ENCODE measurements around the gene HNMT. TPM values are rescaled to one million over a fixed set of nuclear protein-coding genes. Genes with fewer than 3 reads are reported as not detected.

The HNMT gene
- total RNA-seq, 4 donors from 2014 or later = 18.1 to 63.9 (median 31.5) TPM

DNA sequence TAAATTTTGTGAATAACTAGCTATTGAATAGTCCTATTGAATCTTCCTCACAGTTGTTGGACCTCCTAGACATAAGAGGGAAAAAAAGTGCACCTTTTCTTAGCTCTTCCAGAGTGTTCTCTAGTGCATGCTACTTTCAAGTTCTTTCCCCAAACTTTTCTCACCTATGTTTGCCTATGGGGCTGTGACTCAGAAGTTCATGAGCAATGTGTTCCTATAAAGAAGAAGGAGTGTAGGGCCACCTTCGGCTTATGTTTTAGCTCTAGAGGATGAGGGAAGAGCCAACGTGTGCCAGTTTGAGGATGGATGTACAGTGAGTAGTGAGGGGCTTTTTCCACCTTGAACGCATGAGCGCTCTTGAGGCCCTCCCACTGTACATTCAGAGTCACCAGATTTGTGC, 27.0 kb upstream of the HNMT start:
- Histone ChIP-seq H3K9me3 (no peaks in the 10 kb centered on the region), H3K4me1 (no peaks in the 10 kb centered on the region), H3K36me3 (no peaks in the 10 kb centered on the region), H3K27me3 (no peaks in the 10 kb centered on the region), H3K27ac (no peak overlapping the region), H3K4me3 (no peak overlapping the region)
- DNase-seq (ENCODE audit: low spot score in 2 of 2) = no peak
- 87 to 92% methylated on average over 4 of the region's 4 CpGs for WGBS, 2 donors
- TF ChIP-seq EP300 (IDR thresholded peaks at IDR 0.05) (no peak), POLR2A (IDR thresholded peaks at IDR 0.05) (no peak)
- TF ChIP-seq, protein P1, sequence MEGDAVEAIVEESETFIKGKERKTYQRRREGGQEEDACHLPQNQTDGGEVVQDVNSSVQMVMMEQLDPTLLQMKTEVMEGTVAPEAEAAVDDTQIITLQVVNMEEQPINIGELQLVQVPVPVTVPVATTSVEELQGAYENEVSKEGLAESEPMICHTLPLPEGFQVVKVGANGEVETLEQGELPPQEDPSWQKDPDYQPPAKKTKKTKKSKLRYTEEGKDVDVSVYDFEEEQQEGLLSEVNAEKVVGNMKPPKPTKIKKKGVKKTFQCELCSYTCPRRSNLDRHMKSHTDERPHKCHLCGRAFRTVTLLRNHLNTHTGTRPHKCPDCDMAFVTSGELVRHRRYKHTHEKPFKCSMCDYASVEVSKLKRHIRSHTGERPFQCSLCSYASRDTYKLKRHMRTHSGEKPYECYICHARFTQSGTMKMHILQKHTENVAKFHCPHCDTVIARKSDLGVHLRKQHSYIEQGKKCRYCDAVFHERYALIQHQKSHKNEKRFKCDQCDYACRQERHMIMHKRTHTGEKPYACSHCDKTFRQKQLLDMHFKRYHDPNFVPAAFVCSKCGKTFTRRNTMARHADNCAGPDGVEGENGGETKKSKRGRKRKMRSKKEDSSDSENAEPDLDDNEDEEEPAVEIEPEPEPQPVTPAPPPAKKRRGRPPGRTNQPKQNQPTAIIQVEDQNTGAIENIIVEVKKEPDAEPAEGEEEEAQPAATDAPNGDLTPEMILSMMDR (IDR thresholded peaks at IDR 0.05) = no peak

DNA sequence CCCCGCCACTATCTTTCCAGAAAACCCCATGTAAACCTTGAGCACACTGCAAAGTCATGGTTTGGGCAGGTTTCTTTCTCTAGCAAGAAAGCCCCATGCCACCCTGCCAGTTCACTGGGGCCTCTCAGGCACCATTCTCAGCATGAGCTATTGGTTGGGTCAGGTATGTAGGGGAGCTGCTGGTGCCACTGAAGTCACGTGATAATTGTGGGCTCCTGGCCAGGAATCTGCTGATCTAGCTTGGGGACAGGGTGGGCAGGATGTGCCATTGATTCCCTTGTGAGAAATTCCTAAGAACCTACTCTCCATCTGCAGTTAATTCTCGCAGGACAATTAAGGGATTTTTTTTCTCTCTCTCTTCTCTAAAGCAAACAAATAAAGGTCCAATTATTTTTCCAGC, 26.5 kb upstream of the HNMT start:
- TF ChIP-seq, protein P1 (IDR thresholded peaks at IDR 0.05) = no peak
- TF ChIP-seq POLR2A (IDR thresholded peaks at IDR 0.05) = no peak
- no peak for TF ChIP-seq EP300 (IDR thresholded peaks at IDR 0.05)
- WGBS, 2 donors = 55 to 59% methylated on average over 3 of the region's 3 CpGs
- DNase-seq (ENCODE audit: low spot score in 2 of 2) = no peak
- no peaks in the 10 kb centered on the region for H3K27me3 ChIP-seq
- no peaks in the 10 kb centered on the region for H3K9me3 ChIP-seq
- H3K4me1 ChIP-seq = no peaks in the 10 kb centered on the region
- H3K4me3 ChIP-seq = no peak overlapping the region
- no peaks in the 10 kb centered on the region for H3K36me3 ChIP-seq
- no peak overlapping the region for H3K27ac ChIP-seq

DNA sequence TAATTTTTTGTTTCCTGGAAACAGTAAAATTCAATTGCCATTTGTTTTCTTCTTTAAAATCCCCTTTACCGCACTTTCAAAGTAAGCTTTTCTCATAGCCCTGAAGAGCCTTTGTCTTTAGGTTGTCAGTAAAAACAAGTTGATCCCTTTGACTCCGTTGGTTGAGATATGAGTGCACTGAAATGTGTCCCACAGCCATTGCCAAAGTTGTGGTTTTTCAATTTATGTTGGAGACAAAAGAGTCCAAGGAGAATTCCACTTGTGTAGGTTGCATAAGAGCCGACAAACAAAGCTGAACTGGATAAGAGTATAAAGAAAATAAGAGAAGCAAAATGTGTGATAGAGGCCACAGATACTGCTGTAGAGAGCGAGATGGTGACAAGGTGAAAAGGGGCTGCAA, 26.1 kb upstream of the HNMT start:
- Histone ChIP-seq H3K4me1 (no peaks in the 10 kb centered on the region), H3K9me3 (no peaks in the 10 kb centered on the region), H3K27me3 (no peaks in the 10 kb centered on the region), H3K27ac (no peak overlapping the region), H3K36me3 (no peaks in the 10 kb centered on the region), H3K4me3 (no peak overlapping the region)
- DNase-seq (ENCODE audit: low spot score in 2 of 2) = peak in 1 of 2 donors; percentile 16
- TF ChIP-seq, protein P1 (IDR thresholded peaks at IDR 0.05) = no peak
- no peak for TF ChIP-seq EP300 (IDR thresholded peaks at IDR 0.05)
- no peak for TF ChIP-seq POLR2A (IDR thresholded peaks at IDR 0.05)
- 56 to 59% methylated on average over 4 of the region's 4 CpGs for WGBS, 2 donors

DNA sequence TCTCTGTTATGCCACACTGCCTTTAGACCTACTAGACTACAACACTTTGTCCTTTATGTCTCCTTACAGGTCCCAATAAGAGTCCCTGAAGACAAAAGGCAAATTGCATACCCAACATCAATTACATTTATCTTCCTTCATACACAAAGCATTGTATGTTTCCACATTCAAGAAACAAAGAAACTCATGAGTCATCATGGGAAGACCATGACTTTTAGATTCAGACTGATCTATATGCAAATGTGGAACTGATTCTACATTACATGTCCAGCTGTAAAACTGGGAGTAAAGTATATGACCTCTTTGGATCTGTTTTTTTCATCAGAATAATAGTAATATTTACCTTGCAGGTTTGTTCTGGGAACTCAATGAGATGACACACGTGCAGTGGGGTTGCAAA, 25.2 kb upstream of the HNMT start:
- Histone ChIP-seq H3K27ac (no peak overlapping the region), H3K27me3 (no peaks in the 10 kb centered on the region), H3K36me3 (no peaks in the 10 kb centered on the region), H3K4me1 (no peaks in the 10 kb centered on the region), H3K9me3 (no peaks in the 10 kb centered on the region), H3K4me3 (no peak overlapping the region)
- TF ChIP-seq, protein P1 (IDR thresholded peaks at IDR 0.05) = no peak
- no peak for TF ChIP-seq EP300 (IDR thresholded peaks at IDR 0.05)
- no peak for TF ChIP-seq POLR2A (IDR thresholded peaks at IDR 0.05)
- WGBS, 2 donors = 89 to 91% methylated on average over 1 of the region's 1 CpG
- DNase-seq (ENCODE audit: low spot score in 2 of 2) = no peak

DNA sequence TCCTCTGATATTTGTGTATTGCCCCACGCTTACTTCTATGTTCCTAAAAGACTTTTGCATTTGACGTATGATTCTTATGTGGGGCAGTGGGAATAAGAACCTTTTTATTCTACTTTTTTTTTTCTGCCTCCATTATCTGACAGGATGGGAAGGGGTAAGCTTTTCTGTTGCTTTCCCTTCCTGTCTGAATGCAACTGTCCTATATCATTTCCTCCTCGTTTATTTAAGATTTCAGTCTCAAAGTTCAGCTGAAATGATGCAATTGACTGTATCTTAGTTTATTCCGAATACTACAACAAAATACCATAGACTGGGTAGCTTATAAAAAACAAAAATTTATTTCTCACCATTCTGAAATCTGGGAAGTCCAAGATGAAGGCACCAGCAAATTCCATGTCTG, 24.1 kb upstream of the HNMT start:
- no peak for DNase-seq (ENCODE audit: low spot score in 2 of 2)

More for the DNA sequence above, 24.1 kb upstream of the HNMT start:
- Histone ChIP-seq H3K4me3 (no peak overlapping the region), H3K27ac (no peak overlapping the region), H3K4me1 (no peaks in the 10 kb centered on the region), H3K36me3 (no peaks in the 10 kb centered on the region), H3K9me3 (no peaks in the 10 kb centered on the region), H3K27me3 (no peaks in the 10 kb centered on the region)
- WGBS, 2 donors = 88 to 94% methylated on average over 4 of the region's 4 CpGs
- no peak for TF ChIP-seq EP300 (IDR thresholded peaks at IDR 0.05)
- TF ChIP-seq, protein P1 (IDR thresholded peaks at IDR 0.05) = no peak
- no peak for TF ChIP-seq POLR2A (IDR thresholded peaks at IDR 0.05)

All from tibial nerve (tissue), 4 donors.